GM12878 (cell line): ENCODE data around the gene POC1B. TPM values are rescaled to one million over a fixed set of nuclear protein-coding genes. Genes with fewer than 3 reads are reported as not detected.
A peak's percentile ranks its signal among the peaks of the same experiment; 100 is the strongest.

Experiments
- ATAC-seq: fragments of 200-7000 bp; cut with Tn5 transposase; 3 replicates; pipeline ENCODE4 v1.9.1; 2020; ENCODE audit warnings: mild to moderate bottlenecking, moderate library complexity
- BruUV-seq: library from RNA; stranded (reverse); fragments of 400-500 nt; replicated peaks from 2 replicates; lab custom pipeline; 2021; lab: Mats Ljungman, UMichigan
- CTCF ChIA-PET: fragments of 300-600 bp; sonication (Branson Sonifier 250); formaldehyde crosslinking; extraction: SDS; loops from one replicate; lab custom pipeline; 2021; ENCODE audit warnings: inconsistent platforms; lab: Yijun Ruan, JAX
- POLR2A ChIA-PET: fragments of 350-600 bp; formaldehyde crosslinking; extraction: SDS; loops from one replicate; lab custom pipeline; 2021; ENCODE audit warnings: inconsistent platforms; lab: Charles Lee
- RAD21 ChIA-PET: fragments of 300-600 bp; sonication (Branson Sonifier 250); formaldehyde crosslinking; loops from one replicate; lab custom pipeline; 2023; ENCODE audit warnings: antibody characterized with exemption; ENCODE audit not compliant: unreplicated experiment; lab: Charles Lee
- SMC1A ChIA-PET: fragments of 300-600 bp; sonication (Branson Sonifier 250); formaldehyde crosslinking; loops from one replicate; lab custom pipeline; 2023; ENCODE audit not compliant: unreplicated experiment, uncharacterized antibody; lab: Charles Lee
- DNase-seq: peaks from one replicate; pipeline ENCODE4 v3.0.0-alpha.2; 2011; ENCODE audit warnings: low read depth, low spot score
- FAIRE-seq: peaks from 3 replicates; lab custom pipeline; 2011; peaks lifted over from hg19 to GRCh38; lab: Jason Lieb, UNC
- H2AFZ ChIP-seq: 2 replicates; pipeline ENCODE4 v1.6.0; 2011; ENCODE audit warnings: low read depth, low read length, control low read depth; ENCODE audit not compliant: control insufficient read depth
- H3K27ac ChIP-seq: 2 replicates; pipeline ENCODE4 v1.5.1; 2011; ENCODE audit warnings: control low read depth; ENCODE audit not compliant: control insufficient read depth, insufficient read depth
- H3K27me3 ChIP-seq, 2 experiments: replicated peaks in 1 of 2; 2 replicates each; pipeline versions ENCODE4 v1.6.0 to v1.6.1; 2011; ENCODE audit warnings: low read length in 1 of 2; ENCODE audit not compliant: control insufficient read depth in 2 of 2, insufficient read depth in 2 of 2
- H3K36me3 ChIP-seq, 2 experiments: 2 replicates each; pipeline ENCODE4 v1.5.1; 2011; ENCODE audit warnings: low read length in 1 of 2; ENCODE audit not compliant: control insufficient read depth in 2 of 2, insufficient read depth in 2 of 2
- H3K4me1 ChIP-seq: 2 replicates; pipeline ENCODE4 v1.6.1; 2011; ENCODE audit warnings: mild to moderate bottlenecking, low read length, moderate library complexity, mixed read lengths; ENCODE audit not compliant: control insufficient read depth, insufficient read depth
- H3K4me2 ChIP-seq: 2 replicates; pipeline ENCODE4 v1.6.0; 2011; ENCODE audit warnings: control low read depth; ENCODE audit not compliant: control insufficient read depth, insufficient read depth
- H3K4me3 ChIP-seq: fragments of 200-600 bp; sonication (generic); 2 replicates; pipeline ENCODE4 v1.5.1; 2016
- H3K79me2 ChIP-seq: 2 replicates; pipeline ENCODE4 v1.6.0; 2011; ENCODE audit warnings: low read length; ENCODE audit not compliant: control insufficient read depth, insufficient read depth
- H3K9ac ChIP-seq: 2 replicates; pipeline ENCODE4 v1.8.0; 2011; ENCODE audit warnings: low read length, control low read depth, mixed read lengths; ENCODE audit not compliant: control insufficient read depth, insufficient read depth
- H3K9me3 ChIP-seq: replicated peaks from 3 replicates; pipeline ENCODE4 v1.5.1; 2011; ENCODE audit warnings: mild to moderate bottlenecking, low read length; ENCODE audit not compliant: control insufficient read depth, insufficient read depth
- H4K20me1 ChIP-seq: 2 replicates; pipeline ENCODE4 v1.6.0; 2011; ENCODE audit not compliant: control insufficient read depth, insufficient read depth
- MLLT1 ChIP-seq: fragments of 450-650 bp; IDR thresholded peaks from 2 replicates; pipeline ENCODE4 v1.6.1; 2016; ENCODE audit warnings: mild to moderate bottlenecking
- MTA2 ChIP-seq: fragments of 450-650 bp; IDR thresholded peaks from 2 replicates; pipeline ENCODE4 v1.6.1; 2016; ENCODE audit warnings: low read depth, mild to moderate bottlenecking, moderate library complexity
- TCF12 ChIP-seq: IDR thresholded peaks from 2 replicates; pipeline ENCODE4 v1.6.1; 2011; ENCODE audit warnings: low read depth, mild to moderate bottlenecking, low read length
- WGBS: methylation state at CpG from one replicate; pipeline ENCODE4 v1.1.6; 2016; ENCODE audit warnings: low lambda C conversion rate; ENCODE audit not compliant: insufficient replicate concordance, insufficient coverage; ENCODE audit errors: missing lambda C conversion rate; 5-methylcytosine and 5-hydroxymethylcytosine counted together
- in situ Hi-C: fragments of 300-500 bp; cut with MboI; formaldehyde crosslinking; loops from 9 replicates; pipeline ENCODE4 v1.14.3; 2018; ENCODE audit warnings: mixed read lengths
- intact Hi-C: fragments of 100-400 bp; cut with micrococcal nuclease; formaldehyde crosslinking; loops from one replicate; pipeline ENCODE4 v1.14.2; 2022; ENCODE audit not compliant: unreplicated experiment
- polyA plus RNA-seq, 11 experiments: library from polyadenylated mRNA; depleted of rRNA in 4 of 11; unstranded in 6 of 11; stranded (reverse) in 5 of 11; fragments of >200 nt; fragmentation: Nextera tagmentation in 4 of 11; fragmentation: Illumina TruSeq in 1 of 11; extraction: Ambion mirVana in 4 of 11; extraction: Trizol in 1 of 11; gene quantifications; 1 replicate in 1 of 11; 2 replicates in 10 of 11; pipeline versions ENCODE4 v1.2.1 to v1.2.3, GENCODE V29; 2011 to 2016; ENCODE audit warnings: inconsistent platforms in 2 of 11, missing spikeins in 2 of 11, low read depth in 1 of 11
- total RNA-seq, 4 experiments: library from RNA; depleted of rRNA in 3 of 4; stranded (reverse); fragments of >200 nt in 3 of 4; fragmentation: Illumina TruSeq in 1 of 4; extraction: Trizol in 1 of 4; gene quantifications; 2 replicates each; pipeline versions ENCODE4 v1.2.1 to v1.2.3, GENCODE V29; 2013 to 2021
- TF ChIP-seq, protein P1 (sequence below): IDR thresholded peaks from 2 replicates; pipeline ENCODE4 v1.6.1; 2011; ENCODE audit warnings: low read depth, mild to moderate bottlenecking, low read length, moderate library complexity, borderline replicate concordance; ENCODE audit errors: extremely low read depth

Gene POC1B
- total and polyA plus RNA-seq, 10 of the 15 experiments (the other 5 are each of a cell fraction or from before 2014, with no cell fraction given), result 4.4 to 17.8 (median 11.3) TPM

GRCh38 chr12:89524541-89525304 lies 1.1 kb downstream of the POC1B start, which contains the start of gene GALNT4 (continued):
- TF ChIP-seq, protein P1, sequence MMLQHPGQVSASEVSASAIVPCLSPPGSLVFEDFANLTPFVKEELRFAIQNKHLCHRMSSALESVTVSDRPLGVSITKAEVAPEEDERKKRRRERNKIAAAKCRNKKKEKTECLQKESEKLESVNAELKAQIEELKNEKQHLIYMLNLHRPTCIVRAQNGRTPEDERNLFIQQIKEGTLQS, result no peak
- TF ChIP-seq MTA2, result no peak

DNA sequence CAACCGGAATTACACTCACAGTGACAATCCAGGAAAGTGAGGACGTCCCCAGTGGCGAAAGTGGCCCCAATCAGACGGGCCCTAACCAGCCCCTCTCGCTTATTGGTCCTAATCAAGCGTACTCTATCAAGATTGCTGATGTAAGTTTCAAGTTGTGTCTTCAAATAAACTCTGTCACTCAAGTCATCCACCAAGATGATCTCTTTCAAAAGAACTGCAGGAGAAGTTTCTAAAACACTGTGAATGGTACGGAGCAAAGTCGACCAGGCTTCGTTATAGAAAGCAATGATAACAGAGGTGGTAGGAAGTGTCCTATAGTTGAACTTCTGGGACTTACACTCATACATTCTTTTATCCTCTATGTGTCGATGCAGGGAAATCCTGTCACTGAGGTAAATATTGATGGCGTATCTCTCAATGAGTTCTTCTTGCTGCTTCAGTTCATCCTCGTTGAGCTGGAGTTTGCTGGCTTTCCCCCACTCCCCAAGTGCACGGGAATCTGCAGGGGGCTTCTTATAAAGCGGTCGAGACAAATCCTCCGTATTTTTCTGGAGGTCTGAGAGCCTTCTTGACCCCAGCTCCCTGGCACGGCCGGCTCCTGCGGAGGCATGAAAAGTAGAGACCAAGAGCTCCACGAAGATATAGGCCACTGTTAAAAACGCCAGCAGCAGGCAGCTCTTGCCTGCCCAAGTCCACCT lies 1.9 kb downstream of the POC1B start:
- H3K27ac ChIP-seq, result peak overlapping the region; percentile 82
- H3K9me3 ChIP-seq, result no peaks in the 10 kb centered on the region
- DNase-seq (no peak), FAIRE-seq (no peak), ATAC-seq (no peak)
- H3K4me1 ChIP-seq, result peaks cover 14% of the 10 kb centered on the region
- POLR2A ChIA-PET, result interaction anchor here (1.0 kb wide), 1 partner anchor 12 kb away, joined by 3 read pairs; no protein-coding TSS in a partner anchor
- TSS peak; percentile 55 for BruUV-seq
- H3K79me2 ChIP-seq, result peaks cover 14% of the 10 kb centered on the region
- peak overlapping the region; percentile 96 for H3K4me3 ChIP-seq
- no peaks in the 10 kb centered on the region for H3K27me3 ChIP-seq
- H4K20me1 ChIP-seq, result no peaks in the 10 kb centered on the region
- peak overlapping the region; percentile 71 for H3K9ac ChIP-seq
- CTCF ChIA-PET, result interaction anchor here (1.0 to 11.4 kb wide), 5 partner anchors 10 to 55 kb away, joined by 3 to 176 read pairs (median 5); no protein-coding TSS in a partner anchor
- intact Hi-C loops (loop anchor here (2.0 to 10.0 kb wide), 4 partner anchors 169 to 1379 kb away; partner anchors contain the start of genes CEP290 and TMTC3), in situ Hi-C loops (loop anchor here (25.0 kb wide), 1 partner anchor 1387 kb away; the partner anchor contains the start of genes CEP290 and TMTC3)
- peak; percentile 94 for TF ChIP-seq MLLT1
- TF ChIP-seq TCF12, result no peak
- SMC1A ChIA-PET, result interaction anchor here (0.8 to 7.5 kb wide), 7 partner anchors 18 to 505 kb away, joined by 3 to 70 read pairs (median 4); no protein-coding TSS in a partner anchor
- RAD21 ChIA-PET, result interaction anchor here (0.8 to 2.6 kb wide), 3 partner anchors 53 to 505 kb away, joined by 3 to 11 read pairs (median 11); no protein-coding TSS in a partner anchor
- WGBS, result 50% methylated on average over 21 of the region's 21 CpGs
- peak overlapping the region; percentile 100 for H2AFZ ChIP-seq
- no peaks in the 10 kb centered on the region for H3K36me3 ChIP-seq
- H3K4me2 ChIP-seq, result peak overlapping the region; percentile 88
